Ascending aorta (tissue), 2 donors: ENCODE data around the gene CPA4. TPM values are rescaled to one million over a fixed set of nuclear protein-coding genes. Genes with fewer than 3 reads are reported as not detected.
A peak's percentile ranks its signal among the peaks of the same experiment; 100 is the strongest.

ENCODE experiments used
- DNase-seq, 2 donors: peaks; one replicate each; pipeline ENCODE4 v3.0.0-alpha.2; 2019; ENCODE audit warnings: low spot score in 2 of 2
- H3K27ac ChIP-seq, 2 donors: fragments of 200-600 bp; sonication (generic); one replicate each; pipeline ENCODE4 v1.5.1; 2016 to 2017; ENCODE audit warnings: mild to moderate bottlenecking in 1 of 2
- H3K27me3 ChIP-seq: fragments of 200-600 bp; sonication (generic); one replicate; pipeline ENCODE4 v1.5.1; 2017
- H3K36me3 ChIP-seq, 2 donors: fragments of 200-600 bp; sonication (generic); one replicate each; pipeline ENCODE4 v1.5.1; 2016
- H3K4me1 ChIP-seq, 2 donors: fragments of 200-600 bp; sonication (generic); one replicate each; pipeline ENCODE4 v1.5.1; 2016 to 2017; ENCODE audit warnings: mild to moderate bottlenecking in 1 of 2
- H3K4me3 ChIP-seq, 2 donors: fragments of 200-600 bp; sonication (generic); one replicate each; pipeline ENCODE4 v1.5.1; 2016 to 2017; ENCODE audit warnings: mild to moderate bottlenecking in 1 of 2
- H3K9me3 ChIP-seq, 2 donors: fragments of 200-600 bp; sonication (generic); one replicate each; pipeline ENCODE4 v1.5.1; 2016
- CTCF ChIP-seq, 3 experiments: fragments of 200-600 bp in 2 of 3; fragments of 450-650 bp in 1 of 3; sonication (generic) in 2 of 3; IDR thresholded peaks; one replicate each; pipeline ENCODE4 v1.5.1; 2016 to 2019; ENCODE audit warnings: antibody characterized with exemption in 3 of 3, mild to moderate bottlenecking in 1 of 3, moderate library complexity in 1 of 3
- intact Hi-C: fragments of 100-400 bp; cut with DNase I; formaldehyde crosslinking; loops from one replicate; pipeline ENCODE4 v1.15.1; 2023
- total RNA-seq: library from RNA; depleted of rRNA; stranded (reverse); fragments of >200 nt; gene quantifications from one replicate; pipeline ENCODE4 v1.1.0, GENCODE V29; 2016

The CPA4 gene
- total RNA-seq, 1 donor from 2014 or later, result not detected

- TF ChIP-seq CTCF (IDR thresholded peaks at IDR 0.05), result no peak
- no peak overlapping the region for H3K27ac ChIP-seq
- H3K9me3 ChIP-seq, result no peaks in the 10 kb centered on the region
Observed at GRCh38 chr7:130349911-130350782, 57.2 kb downstream of the CPA4 start.

GRCh38 chr7:130350945-130351790 is 58.2 kb downstream of the CPA4 start:
- H3K27me3 ChIP-seq, result no peaks in the 10 kb centered on the region
- H3K27ac ChIP-seq, result no peak overlapping the region
- no peaks in the 10 kb centered on the region for H3K9me3 ChIP-seq
- DNase-seq, result no peak
- TF ChIP-seq CTCF (IDR thresholded peaks at IDR 0.05), result no peak
- no peak overlapping the region for H3K4me3 ChIP-seq
- no peaks in the 10 kb centered on the region for H3K36me3 ChIP-seq
- intact Hi-C loops, result loop anchor here (5.0 to 10.0 kb wide), 2 partner anchors 56 to 91 kb away; partner anchors contain the start of genes CEP41 and CPA4
- H3K4me1 ChIP-seq, result peaks cover 2 to 14% of the 10 kb centered on the region in 2 donors

More at GRCh38 chr7:130349911-130350782, 57.2 kb downstream of the CPA4 start:
- no peak for DNase-seq
- intact Hi-C loops, result loop anchor here (5.0 to 10.0 kb wide), 2 partner anchors 55 to 92 kb away; partner anchors contain the start of genes CEP41 and CPA4
- Histone ChIP-seq H3K36me3 (no peaks in the 10 kb centered on the region), H3K4me3 (no peak overlapping the region), H3K4me1 (peaks cover 0 to 11% of the 10 kb centered on the region in 2 donors), H3K27me3 (no peaks in the 10 kb centered on the region)

GRCh38 chr7:130351791-130352090 is 58.8 kb downstream of the CPA4 start:
- peak overlapping the region in 1 of 2 donors; percentile 36 for H3K27ac ChIP-seq
- TF ChIP-seq CTCF (IDR thresholded peaks at IDR 0.05), result no peak
- no peak overlapping the region for H3K4me3 ChIP-seq
- intact Hi-C loops, result loop anchor here (5.0 to 10.0 kb wide), 2 partner anchors 57 to 91 kb away; partner anchors contain the start of genes CEP41 and CPA4
- no peaks in the 10 kb centered on the region for H3K27me3 ChIP-seq
- no peaks in the 10 kb centered on the region for H3K36me3 ChIP-seq
- no peaks in the 10 kb centered on the region for H3K9me3 ChIP-seq
- DNase-seq, result no peak
- H3K4me1 ChIP-seq, result peaks cover 7 to 20% of the 10 kb centered on the region in 2 donors

- Histone ChIP-seq H3K36me3 (no peaks in the 10 kb centered on the region), H3K4me1 (peaks cover 7 to 27% of the 10 kb centered on the region in 2 donors), H3K9me3 (no peaks in the 10 kb centered on the region), H3K4me3 (no peak overlapping the region), H3K27me3 (no peaks in the 10 kb centered on the region), H3K27ac (peak overlapping the region; percentile 35 to 36)
- TF ChIP-seq CTCF (IDR thresholded peaks at IDR 0.05), result no peak
- no peak for DNase-seq
- intact Hi-C loops, result loop anchor here (5.0 to 10.0 kb wide), 2 partner anchors 58 to 90 kb away; partner anchors contain the start of genes CEP41 and CPA4
Observed at GRCh38 chr7:130352194-130353074, 59.5 kb downstream of the CPA4 start.

GRCh38 chr7:130353196-130353595 is 60.2 kb downstream of the CPA4 start:
- intact Hi-C loops, result loop anchor here (5.0 to 10.0 kb wide), 2 partner anchors 58 to 89 kb away; partner anchors contain the start of genes CEP41 and CPA4
- TF ChIP-seq CTCF (IDR thresholded peaks at IDR 0.05), result no peak
- Histone ChIP-seq H3K9me3 (no peaks in the 10 kb centered on the region), H3K27ac (peak overlapping the region in 1 of 2 donors; percentile 32), H3K4me1 (peaks cover 7 to 30% of the 10 kb centered on the region in 2 donors), H3K27me3 (no peaks in the 10 kb centered on the region), H3K4me3 (no peak overlapping the region), H3K36me3 (no peaks in the 10 kb centered on the region)
- no peak for DNase-seq
